Esophagus (tissue), 2 donors: Measurements from ENCODE around the gene ACBD3. TPM values are rescaled to one million over a fixed set of nuclear protein-coding genes. Genes with fewer than 3 reads are reported as not detected.

Source experiments
- H3K27ac ChIP-seq, 2 donors: one replicate each; pipeline ENCODE4 v1.5.1; 2013; ENCODE audit warnings: low read depth in 2 of 2, mild to moderate bottlenecking in 2 of 2, inconsistent platforms in 1 of 2, low read length in 1 of 2, moderate library complexity in 1 of 2
- H3K27me3 ChIP-seq, 2 donors: one replicate each; pipeline ENCODE4 v1.6.1; 2013; ENCODE audit warnings: low read length in 2 of 2, control low read depth in 1 of 2, mild to moderate bottlenecking in 1 of 2; ENCODE audit not compliant: insufficient read depth in 2 of 2, control insufficient read depth in 1 of 2
- H3K36me3 ChIP-seq, 2 donors: one replicate each; pipeline ENCODE4 v1.6.1; 2013; ENCODE audit warnings: low read length in 1 of 2; ENCODE audit not compliant: control insufficient read depth in 2 of 2, insufficient read depth in 2 of 2
- H3K4me1 ChIP-seq, 2 donors: one replicate each; pipeline ENCODE4 v1.6.1; 2013; ENCODE audit warnings: low read length in 1 of 2; ENCODE audit not compliant: control insufficient read depth in 2 of 2, insufficient read depth in 2 of 2
- H3K4me3 ChIP-seq, 2 donors: one replicate each; pipeline ENCODE4 v1.5.1; 2013; ENCODE audit warnings: low read length in 2 of 2, mild to moderate bottlenecking in 2 of 2, low read depth in 1 of 2, moderate library complexity in 1 of 2
- H3K9me3 ChIP-seq, 2 donors: one replicate each; pipeline ENCODE4 v1.6.1; 2013; ENCODE audit warnings: mild to moderate bottlenecking in 2 of 2, low read depth in 1 of 2, low read length in 1 of 2, moderate library complexity in 1 of 2; ENCODE audit not compliant: control insufficient read depth in 2 of 2, insufficient read depth in 1 of 2
- whole genome bisulfite sequencing, 2 donors: extraction: QIAGEN DNeasy Blood & Tissue Kit; methylation state at CpG; one replicate each; pipeline ENCODE4 v1.1.7; 2013; 5-methylcytosine and 5-hydroxymethylcytosine counted together
- polyA plus RNA-seq, 2 donors: library from polyadenylated mRNA; stranded (reverse); fragments of 200-250 nt; gene quantifications; one replicate each; pipeline ENCODE4 v1.2.3, GENCODE V29; 2013
- donor health status: healthy with polysubstance abuse.
- donor health status: Bipolar disorder and iron deficiency.

ACBD3 gene
- polyA plus RNA-seq, 2 donors = 9.5 to 20.9 TPM

- peaks cover 0 to 9% of the 10 kb centered on the region in 2 donors for H3K4me1 ChIP-seq
- no peak overlapping the region for H3K27ac ChIP-seq
- no peaks in the 10 kb centered on the region for H3K9me3 ChIP-seq
- H3K4me3 ChIP-seq = no peak overlapping the region
- H3K36me3 ChIP-seq = no peaks in the 10 kb centered on the region
- 63 to 67% methylated on average over 5 of the region's 5 CpGs for WGBS, 2 donors
- no peaks in the 10 kb centered on the region for H3K27me3 ChIP-seq
These were observed 88.5 kb downstream of the ACBD3 start for GRCh38 chr1:226097866-226098625.

DNA sequence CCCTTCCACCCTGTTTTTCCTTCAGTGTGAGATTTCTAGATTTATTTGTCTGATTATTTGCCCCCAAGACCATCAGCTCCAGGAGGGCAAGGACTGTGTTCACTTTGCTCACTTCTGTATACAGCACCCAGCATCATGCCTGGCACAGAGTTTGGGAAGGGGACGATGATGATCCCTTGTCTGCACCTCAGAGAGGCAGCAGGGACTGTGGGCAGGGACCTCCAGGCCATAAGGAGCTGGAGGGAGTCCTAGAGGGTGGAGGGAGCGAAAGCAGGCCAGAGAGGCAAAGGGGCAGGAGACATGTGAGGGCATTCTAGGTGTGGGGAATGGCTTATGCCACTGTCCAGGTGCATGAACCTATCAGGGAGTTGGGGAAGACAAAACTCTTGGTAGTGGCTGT is 91.3 kb downstream of the ACBD3 start:
- H3K27ac ChIP-seq = no peak overlapping the region
- H3K9me3 ChIP-seq = no peaks in the 10 kb centered on the region
- H3K4me3 ChIP-seq = no peak overlapping the region
- 93 to 96% methylated on average over 2 of the region's 2 CpGs for WGBS, 2 donors
- peaks cover 0 to 7% of the 10 kb centered on the region in 2 donors for H3K4me1 ChIP-seq
- no peaks in the 10 kb centered on the region for H3K36me3 ChIP-seq
- no peaks in the 10 kb centered on the region for H3K27me3 ChIP-seq

Other genes with a start within 250 kb of the ACBD3 start
- not detected for gene LEFTY2, start 245.5 kb downstream of the ACBD3 start, polyA plus RNA-seq
- 1 to 10 TPM; 3.3 to 6.1 TPM for gene SDE2, start 187.4 kb downstream of the ACBD3 start, polyA plus RNA-seq
- gene H3-3A, start 124.0 kb downstream of the ACBD3 start, polyA plus RNA-seq = 1,000 to 10,000 TPM in 1 of 2 donors, 100 to 1,000 TPM in 1; 679 to 1,046 TPM
- gene MIXL1, start 36.9 kb upstream of the ACBD3 start, polyA plus RNA-seq = not detected
- gene LIN9, start 122.4 kb upstream of the ACBD3 start, polyA plus RNA-seq = 1 to 10 TPM; 2.0 to 2.1 TPM
- gene PARP1, start 221.4 kb upstream of the ACBD3 start, polyA plus RNA-seq = 10 to 100 TPM; 10.6 to 29.0 TPM